ENCODE data around the gene CRAT. TPM values are rescaled to one million over a fixed set of nuclear protein-coding genes. Genes with fewer than 3 reads are reported as not detected.
A peak's percentile ranks its signal among the peaks of the same experiment; 100 is the strongest.

Gene CRAT
- total and polyA plus RNA-seq, 12 donors: 19.5 to 84.7 (median 72.1) TPM

- TF ChIP-seq CTCF (IDR thresholded peaks at IDR 0.05): no peak
- no peaks in the 10 kb centered on the region for H3K9me3 ChIP-seq
- no peak overlapping the region for H3K27ac ChIP-seq
- DNase-seq (no peak), ATAC-seq (peak in 2 of 8 donors; percentile 6 to 7)
- H3K4me1 ChIP-seq: peaks cover 0 to 14% (median 3%) of the 10 kb centered on the region in 9 donors
- H3K36me3 ChIP-seq: peaks cover 0 to 55% (median 4%) of the 10 kb centered on the region in 9 donors
- H3K4me3 ChIP-seq: no peak overlapping the region
- no peaks in the 10 kb centered on the region for H3K27me3 ChIP-seq
- 70 to 97% methylated on average over 4 of the region's 4 CpGs for WGBS, 2 donors
- intact Hi-C loops (cut with DNase I): no loop called here
These were observed 7.0 kb downstream of the CRAT start for GRCh38 chr9:129103595-129103965.

- Histone ChIP-seq H3K4me1 (peaks cover 0 to 14% (median 3%) of the 10 kb centered on the region in 9 donors), H3K27me3 (no peaks in the 10 kb centered on the region), H3K9me3 (no peaks in the 10 kb centered on the region), H3K27ac (no peak overlapping the region), H3K4me3 (no peak overlapping the region), H3K36me3 (peaks cover 0 to 61% (median 4%) of the 10 kb centered on the region in 9 donors)
- 56% methylated on average over 14 of the region's 14 CpGs for WGBS, 2 donors
- intact Hi-C loops (cut with DNase I): no loop called here
- ATAC-seq (peak; percentile 33 to 71 (median 60)), DNase-seq (peak in 1 of 2 donors; percentile 34)
- peak in 7 of 9 donors; percentile 38 to 55 (median 53) for TF ChIP-seq CTCF (IDR thresholded peaks at IDR 0.05)
These were observed 7.6 kb downstream of the CRAT start for GRCh38 chr9:129102791-129103594.

GRCh38 chr9:129102095-129102525, 8.5 kb downstream of the CRAT start:
- no peak for TF ChIP-seq CTCF (IDR thresholded peaks at IDR 0.05)
- peaks cover 0 to 14% (median 3%) of the 10 kb centered on the region in 9 donors for H3K4me1 ChIP-seq
- H3K36me3 ChIP-seq: peaks cover 0 to 61% (median 12%) of the 10 kb centered on the region in 9 donors
- no peaks in the 10 kb centered on the region for H3K27me3 ChIP-seq
- H3K27ac ChIP-seq: no peak overlapping the region
- DNase-seq (no peak), ATAC-seq (peak in 2 of 8 donors; percentile 2 to 4)
- H3K4me3 ChIP-seq: no peak overlapping the region
- H3K9me3 ChIP-seq: no peaks in the 10 kb centered on the region
- WGBS, 2 donors: 91 to 95% methylated on average over 13 of the region's 13 CpGs
- intact Hi-C loops (cut with DNase I): no loop called here

GRCh38 chr9:129101279-129101678, 9.3 kb downstream of the CRAT start:
- intact Hi-C loops (cut with DNase I): no loop called here
- no peak overlapping the region for H3K27ac ChIP-seq
- peaks cover 0 to 14% (median 3%) of the 10 kb centered on the region in 9 donors for H3K4me1 ChIP-seq
- peaks cover 0 to 61% (median 12%) of the 10 kb centered on the region in 9 donors for H3K36me3 ChIP-seq
- H3K27me3 ChIP-seq: no peaks in the 10 kb centered on the region
- TF ChIP-seq CTCF (IDR thresholded peaks at IDR 0.05): no peak
- DNase-seq (no peak), ATAC-seq (no peak)
- WGBS, 2 donors: 94 to 96% methylated on average over 7 of the region's 7 CpGs
- no peaks in the 10 kb centered on the region for H3K9me3 ChIP-seq
- no peak overlapping the region for H3K4me3 ChIP-seq
